Activated T-cell treated with anti-CD3 and anti-CD28 coated beads, Interleukin-2, amount 50 U/mL, for 1 hour (primary cell): Measurements from ENCODE around the gene HECTD4.
"Not testable (repeated sequence)": the region's sequence is repeated elsewhere in the genome, so short reads cannot be mapped to it uniquely, and the experiment has no call there.

Experiments used
- DNase-seq: peaks from one replicate; pipeline ENCODE4 v3.0.0-alpha.2; 2020

The HECTD4 gene

DNA sequence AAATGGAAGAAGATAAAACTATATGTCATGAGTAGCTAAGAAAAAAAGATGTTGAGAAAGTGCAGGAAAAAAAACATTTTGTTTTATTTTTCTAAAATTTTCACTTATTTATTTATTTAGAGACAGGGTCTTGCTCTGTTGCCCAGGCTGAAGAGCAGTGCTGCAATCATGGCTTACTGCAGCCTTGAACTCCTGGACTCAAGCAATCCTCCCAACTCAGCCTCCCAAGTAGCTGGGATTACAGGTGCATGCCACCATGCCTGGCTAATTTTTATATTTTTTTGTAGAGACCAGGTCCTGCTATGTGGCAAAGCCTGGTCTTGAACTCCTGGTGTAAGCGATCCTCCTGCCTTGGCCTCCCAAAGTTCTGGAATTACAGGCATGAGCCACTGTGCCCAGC lies 137.3 kb downstream of the HECTD4 start:
- not testable (repeated sequence) for DNase-seq

DNA sequence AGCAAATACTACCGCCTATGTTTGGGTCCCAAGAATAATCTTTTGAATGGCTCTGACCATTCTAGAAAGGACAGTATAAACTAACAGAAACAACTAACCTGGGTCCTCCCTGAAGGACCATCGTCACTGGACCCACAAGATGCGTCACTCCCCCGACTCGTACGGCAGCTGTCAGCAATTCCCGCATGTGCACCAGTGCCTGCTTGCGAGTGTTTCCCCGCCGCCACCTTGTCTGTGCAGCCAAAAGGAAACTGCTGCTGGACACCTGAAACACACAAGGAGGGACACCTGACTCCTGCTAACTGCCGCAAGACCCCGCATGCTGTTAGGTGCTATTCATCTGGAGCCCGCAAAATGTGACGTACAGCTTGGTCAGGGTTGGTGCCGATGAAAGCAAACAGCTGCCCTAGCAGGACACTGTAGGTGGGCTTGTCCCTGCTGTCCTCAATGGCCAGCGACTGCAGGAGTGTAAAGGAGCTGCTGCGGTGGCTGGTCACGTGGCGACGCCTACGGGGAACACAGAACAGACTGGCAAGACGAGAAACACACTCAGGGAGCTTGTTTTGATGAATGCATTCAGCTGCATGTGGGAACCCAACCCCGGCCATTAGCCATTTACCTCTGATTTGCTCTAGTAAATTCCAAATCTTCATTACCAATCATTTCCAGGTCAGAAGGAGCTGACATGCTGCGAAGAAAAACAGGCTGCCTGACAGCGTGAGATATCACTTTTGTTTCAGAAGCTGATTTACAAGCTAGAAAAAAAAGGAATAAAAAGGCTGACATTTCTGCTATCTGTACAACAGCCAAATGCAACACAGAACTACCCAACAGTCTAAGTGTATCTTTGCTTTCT lies 138.7 kb downstream of the HECTD4 start:
- no peak for DNase-seq

DNA sequence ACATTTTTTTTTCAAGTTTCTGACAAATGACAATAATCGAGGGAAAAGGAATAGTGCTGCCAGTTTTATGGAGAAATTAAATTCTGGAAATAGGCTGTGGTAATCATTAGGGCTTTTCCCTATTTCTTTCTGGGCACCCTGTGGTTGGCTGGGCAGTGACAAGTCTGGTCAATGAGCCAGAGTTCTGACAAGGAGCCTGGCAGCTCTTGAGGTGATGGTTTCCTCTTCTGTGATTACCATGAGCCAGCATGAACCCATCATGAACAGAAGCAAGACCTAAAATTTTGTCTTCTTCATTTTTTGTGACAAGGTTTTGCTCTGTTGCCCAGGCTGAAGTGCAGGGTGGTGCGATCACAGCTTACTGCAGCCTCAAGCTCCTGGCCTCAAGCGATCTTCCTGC lies 141.1 kb downstream of the HECTD4 start:
- no peak for DNase-seq

DNA sequence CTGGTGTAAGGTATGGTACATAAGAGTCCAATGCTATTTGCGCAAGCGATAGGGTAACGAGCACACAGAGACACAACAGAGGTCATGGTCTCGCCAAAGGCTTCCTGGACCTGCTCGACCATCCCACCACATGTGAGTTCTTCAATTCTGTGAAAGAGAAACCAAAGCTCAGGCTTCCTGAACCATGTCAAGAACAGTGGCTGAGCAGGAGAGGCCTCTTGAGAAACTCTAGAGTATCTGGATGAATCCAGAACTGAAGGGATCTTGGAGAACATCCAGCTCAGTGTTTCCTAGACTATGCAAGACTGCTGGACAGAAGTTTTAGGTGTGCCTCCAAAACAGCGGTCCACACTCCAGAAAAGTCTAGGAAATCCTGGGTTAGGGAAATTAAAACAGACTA lies 142.3 kb downstream of the HECTD4 start:
- DNase-seq: no peak

DNA sequence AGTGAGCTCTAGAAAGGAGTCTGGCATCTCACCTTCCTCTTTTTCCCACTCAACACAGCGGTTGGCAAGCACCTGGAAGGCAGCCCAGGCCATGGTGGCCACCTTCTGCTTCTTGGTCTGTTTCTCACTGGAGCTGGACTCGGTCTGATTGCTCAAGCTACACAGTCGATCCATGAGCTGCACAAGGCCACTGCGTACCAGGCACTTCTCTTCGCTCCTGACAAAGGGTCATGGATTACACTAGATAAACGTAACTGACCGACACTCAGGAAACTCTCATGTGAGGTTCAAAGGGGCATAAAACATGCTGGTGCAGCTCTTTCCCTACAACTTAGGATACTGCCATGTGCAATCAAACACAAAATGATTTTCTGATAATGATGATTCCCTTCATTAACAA lies 143.2 kb downstream of the HECTD4 start:
- no peak for DNase-seq

DNA sequence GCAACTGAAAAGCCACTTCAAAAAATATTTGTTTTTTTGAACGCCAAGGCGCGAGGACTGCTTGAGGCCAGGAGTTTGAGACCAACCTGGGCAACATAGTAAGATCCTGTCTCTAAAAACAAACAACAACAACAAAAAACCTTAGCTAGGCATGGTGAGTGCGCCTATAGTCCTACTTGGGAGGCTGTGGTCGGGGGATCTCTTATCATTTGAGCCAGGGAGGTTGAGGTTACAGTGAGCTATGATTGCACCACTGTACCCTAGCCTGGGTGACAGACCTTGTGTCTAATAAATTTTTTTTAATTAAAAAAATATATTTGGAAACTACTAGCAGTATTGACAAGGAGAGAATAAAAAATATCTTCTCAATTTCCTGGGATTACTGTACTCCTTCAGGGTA lies 143.8 kb downstream of the HECTD4 start:
- DNase-seq: no peak

DNA sequence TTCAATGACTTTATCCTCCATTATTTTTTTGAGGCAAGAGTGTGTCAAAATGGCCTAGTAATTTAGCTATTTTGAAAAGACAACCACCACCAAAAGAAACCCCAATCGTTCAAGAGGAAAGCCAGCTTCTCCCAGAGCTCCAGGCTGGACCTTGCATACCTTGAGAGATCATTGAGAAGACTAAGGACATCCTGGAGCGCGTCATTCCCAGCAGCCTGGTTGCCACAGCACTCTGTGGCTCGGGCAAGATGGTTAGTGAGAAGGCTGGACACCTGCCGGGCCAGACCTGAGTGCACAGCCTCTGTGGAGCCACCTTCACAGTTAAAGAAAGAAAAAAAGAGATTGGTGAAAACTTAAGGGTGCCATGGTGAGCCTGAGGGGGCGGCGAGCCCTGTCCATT lies 145.4 kb downstream of the HECTD4 start:
- DNase-seq: no peak

DNA sequence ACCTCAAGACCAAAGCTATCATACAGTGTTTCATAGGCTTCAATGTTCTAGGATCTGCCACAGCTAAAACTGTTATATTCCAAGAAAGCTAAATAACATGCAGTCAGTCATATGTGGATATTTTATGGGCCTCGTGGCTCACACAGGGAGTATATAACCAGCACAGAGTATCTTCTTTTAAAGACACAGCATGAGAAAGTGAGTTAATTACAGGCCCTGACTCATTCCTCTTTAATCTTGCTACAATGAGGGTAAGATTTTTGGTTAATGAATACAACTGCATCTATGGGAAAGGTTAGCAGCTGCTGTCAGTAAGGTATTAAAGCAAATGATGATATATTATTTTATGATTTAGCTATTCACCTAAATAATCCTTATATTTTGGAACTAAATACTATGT lies 145.8 kb downstream of the HECTD4 start:
- no peak for DNase-seq

DNA sequence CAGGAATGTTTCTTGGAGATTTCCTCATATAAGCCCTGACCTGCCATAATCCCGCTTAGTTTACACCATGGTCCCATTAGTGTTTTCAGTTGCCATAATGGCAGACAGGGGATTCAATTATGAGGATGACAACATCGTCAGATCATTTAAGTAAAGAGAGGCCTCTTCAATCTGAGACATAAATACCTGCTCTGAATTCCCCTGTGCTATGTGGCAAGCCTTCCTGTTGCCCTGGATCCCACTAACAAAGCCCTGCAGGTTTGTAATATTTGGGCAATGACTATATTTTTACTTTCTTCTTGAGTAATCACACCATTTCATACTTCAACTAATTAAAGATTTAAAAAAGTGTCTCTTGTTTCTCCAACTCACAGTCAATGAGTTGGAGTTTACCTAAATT lies 147.9 kb downstream of the HECTD4 start:
- no peak for DNase-seq

DNA sequence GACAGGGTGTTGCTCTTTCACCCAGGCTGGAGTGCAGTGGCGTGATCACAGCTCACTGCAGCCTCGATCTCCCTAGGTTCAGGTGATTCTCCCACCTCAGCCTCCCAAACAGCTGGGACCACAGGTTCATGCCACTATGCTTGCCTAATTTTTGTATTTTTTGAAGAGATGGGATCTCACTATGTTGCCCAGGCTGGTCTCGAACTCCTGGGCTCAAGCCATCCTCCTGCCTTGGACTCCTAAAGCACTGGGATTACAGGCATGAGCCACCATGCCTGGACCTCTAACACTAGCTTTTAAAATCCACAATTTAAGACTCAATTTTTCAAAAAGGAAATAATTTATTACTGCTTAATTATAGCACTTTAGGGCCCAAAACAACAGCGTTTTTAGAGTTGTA lies 149.0 kb downstream of the HECTD4 start:
- no peak for DNase-seq

DNA sequence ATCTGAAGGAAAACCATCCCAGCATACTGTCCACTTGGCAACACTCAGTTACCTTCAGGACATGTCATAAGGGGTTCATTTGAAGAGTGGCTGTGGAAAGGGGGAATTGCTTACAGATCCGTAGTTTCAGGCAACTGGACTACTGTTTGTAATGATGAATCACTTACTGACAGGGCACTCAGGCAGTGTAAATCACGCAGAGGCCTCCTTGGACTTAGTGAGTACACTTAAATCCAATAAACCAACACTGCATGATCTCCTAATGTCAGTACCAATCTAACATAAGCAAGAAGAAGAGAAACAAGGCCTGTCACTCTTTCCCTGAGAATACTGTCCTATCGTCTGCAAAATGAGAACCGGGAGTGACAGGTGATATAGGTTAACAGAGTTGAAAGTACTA lies 152.1 kb downstream of the HECTD4 start:
- no peak for DNase-seq

DNA sequence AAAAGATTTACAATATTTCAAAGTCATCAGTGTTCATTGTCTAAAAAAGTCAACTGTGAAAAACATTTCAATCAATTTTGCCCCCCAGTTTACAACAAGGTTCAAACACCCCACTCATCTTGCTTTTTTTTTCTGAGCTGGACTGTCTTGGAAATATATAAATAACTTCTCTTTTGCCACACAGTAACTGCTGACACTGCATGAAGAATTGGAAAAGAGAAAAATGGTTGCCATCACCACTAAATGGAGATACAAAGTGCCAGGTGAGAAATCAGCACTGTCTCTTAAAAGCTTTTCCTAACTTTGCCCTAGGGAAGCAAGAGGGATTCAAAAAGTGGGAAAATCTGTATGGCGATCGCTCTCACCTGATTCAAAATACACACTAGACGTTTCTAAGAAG lies 155.5 kb downstream of the HECTD4 start:
- no peak for DNase-seq

DNA sequence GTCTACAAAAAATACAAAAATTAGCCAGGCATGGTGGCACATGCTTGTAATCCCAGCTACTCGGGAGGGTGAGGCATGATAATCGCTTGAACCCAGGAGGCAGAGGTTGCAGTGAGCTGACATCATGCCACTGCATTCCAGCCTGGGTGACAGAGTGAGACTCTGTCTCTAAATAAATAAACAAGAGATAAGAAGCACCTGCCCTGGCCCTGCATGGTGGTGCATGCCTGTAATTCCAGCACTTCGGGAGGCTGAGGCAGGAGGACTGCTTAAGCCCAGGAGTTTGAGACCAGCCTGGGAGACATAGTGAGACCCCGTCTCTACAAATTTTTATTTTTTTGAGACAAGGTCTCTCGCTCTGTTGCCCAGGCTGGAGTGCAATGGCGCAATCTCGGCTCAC lies 161.6 kb downstream of the HECTD4 start:
- not testable (repeated sequence) for DNase-seq

DNA sequence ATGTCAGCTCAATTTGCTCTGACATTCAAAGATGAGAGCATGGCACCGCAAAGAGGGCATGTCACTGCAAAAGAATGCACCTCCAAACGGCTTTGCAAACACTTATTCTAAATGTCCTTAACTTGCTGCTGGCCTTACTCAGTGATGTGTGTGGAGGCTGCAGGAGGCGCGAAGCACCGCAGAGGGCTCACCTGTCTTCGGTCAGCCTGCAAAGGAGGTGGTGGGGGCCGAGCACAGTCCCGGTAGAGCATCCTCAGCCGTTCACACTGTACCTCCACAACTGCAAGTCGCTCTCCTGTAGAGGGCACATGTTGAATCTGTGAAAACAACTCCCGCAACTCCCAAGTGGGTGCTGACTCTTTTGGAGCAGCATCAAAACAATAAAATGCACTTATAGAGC lies 163.0 kb downstream of the HECTD4 start:
- DNase-seq: no peak

DNA sequence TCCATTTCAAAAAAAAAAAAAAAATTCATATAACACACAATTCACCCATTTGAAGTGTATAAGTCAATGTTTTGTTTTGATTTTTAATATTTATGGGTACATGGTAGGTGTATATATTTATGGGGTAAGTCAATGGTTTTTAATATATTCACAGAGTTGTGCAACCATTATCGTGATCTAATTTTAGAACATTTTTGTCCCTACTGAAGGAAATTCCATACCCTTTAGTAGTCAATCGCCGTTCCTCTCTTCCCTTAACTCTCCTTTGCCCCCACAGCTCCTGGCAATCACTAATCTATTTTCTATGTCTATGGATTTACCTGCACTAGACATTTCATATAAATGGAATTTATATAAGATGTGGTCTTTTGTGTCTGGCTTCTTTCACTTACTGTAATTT lies 164.1 kb downstream of the HECTD4 start:
- no peak for DNase-seq

DNA sequence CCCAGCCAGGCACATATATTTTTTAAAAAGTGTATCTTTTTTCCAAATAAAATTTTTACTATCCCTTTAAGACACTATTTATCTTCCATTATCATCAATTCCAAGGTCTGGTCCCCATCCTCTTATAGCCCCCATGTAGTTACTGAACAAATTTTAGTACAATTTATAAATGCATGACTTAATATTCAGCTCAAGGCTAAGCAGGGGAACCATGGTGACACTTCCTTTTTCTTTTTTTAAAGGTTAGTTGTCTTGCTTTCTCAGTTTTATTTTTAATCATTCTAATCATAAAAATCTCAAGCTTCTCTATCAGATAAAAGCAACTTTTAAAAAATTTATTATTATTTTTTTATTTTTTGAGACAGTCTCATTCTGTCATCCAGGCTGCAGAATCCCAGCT lies 164.6 kb downstream of the HECTD4 start:
- no peak for DNase-seq

DNA sequence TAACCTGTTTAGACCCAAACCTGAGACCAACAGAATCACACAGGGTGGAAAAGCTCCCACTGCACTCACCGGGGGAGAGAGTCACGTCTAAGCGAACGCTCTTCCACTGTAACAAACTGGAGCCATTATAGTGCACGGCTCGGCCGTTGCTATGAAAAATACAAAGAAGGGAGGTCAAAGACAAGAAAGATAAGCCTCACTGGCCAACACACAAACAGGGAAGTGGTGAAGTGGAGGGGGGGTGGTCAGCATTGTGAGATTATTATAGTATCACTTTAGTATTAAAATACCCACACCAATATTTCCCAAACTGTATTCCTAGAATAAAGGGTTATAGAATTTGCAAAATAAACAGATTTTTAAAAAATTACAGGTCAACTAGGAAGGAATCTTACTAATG lies 166.0 kb downstream of the HECTD4 start:
- DNase-seq: no peak

DNA sequence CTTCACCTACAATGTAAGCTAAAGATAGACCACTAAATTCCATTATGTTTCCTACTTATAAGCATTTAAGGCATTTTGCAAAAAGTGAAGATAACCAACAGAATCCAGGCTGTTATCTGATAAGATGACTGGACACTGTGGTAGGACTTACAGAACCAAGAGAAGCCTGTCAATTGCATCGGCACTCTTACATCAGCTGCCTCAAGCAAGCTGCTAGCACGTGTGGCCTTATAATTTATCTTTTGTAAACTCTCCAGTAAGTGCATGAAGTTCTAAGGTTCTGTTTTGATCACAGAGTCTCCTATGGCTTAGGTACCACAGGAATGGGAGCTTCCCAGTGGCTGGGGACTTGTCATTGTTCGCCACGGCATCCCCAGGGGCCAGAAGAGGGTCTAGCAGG lies 168.2 kb downstream of the HECTD4 start:
- DNase-seq: no peak

DNA sequence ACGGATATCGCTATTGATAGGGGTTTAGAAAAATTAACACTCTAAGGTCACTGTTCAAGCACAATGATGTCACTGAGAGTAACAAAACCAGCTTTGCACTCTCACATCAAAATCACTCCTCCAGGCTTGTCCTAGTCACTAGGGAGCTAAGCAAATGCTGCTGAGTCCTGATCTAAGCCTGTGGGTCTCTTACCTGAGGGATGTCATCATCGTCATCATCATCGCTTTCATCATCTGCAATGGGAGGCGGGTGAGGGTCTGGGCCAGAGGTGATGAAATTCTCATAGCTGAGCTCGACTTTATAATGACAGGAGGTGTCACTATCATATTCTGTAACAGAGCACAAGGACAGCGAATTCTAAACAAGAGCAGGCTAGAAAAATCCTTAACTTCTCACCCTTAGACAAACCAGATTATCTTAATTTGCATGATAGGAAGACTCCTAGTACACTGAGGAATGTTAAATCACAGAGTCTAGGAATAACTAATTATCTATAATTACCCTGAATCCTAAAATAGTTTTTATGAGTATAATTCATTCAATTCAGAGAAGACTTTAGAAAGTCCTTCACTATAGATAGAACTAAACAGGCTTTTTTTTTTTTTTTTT lies 173.8 kb downstream of the HECTD4 start:
- DNase-seq: no peak

DNA sequence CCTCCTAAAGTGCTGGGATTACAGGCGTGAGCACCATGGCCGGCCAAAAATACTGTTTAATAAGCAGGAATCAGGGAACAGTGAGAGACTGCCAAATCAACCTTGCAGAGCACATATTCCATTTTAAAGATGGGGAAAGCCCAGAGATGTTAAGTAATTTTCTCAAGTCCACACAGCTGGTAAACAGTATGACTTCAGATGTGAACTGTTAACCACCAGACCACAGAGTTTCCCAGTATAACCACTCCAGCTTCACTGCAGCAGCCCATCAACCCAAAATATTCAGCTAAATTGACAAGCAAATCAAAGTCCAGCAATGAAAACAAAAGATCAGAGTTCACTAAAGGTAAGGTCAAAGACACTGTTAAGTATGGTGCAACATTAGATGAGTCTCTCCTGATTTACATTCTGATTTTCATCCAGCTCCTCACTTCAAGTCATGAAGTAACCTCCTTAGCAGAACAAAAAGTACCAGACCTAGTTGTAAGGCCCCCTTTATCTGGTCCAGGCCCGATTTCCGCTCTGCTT lies 174.8 kb downstream of the HECTD4 start:
- no peak for DNase-seq

DNA sequence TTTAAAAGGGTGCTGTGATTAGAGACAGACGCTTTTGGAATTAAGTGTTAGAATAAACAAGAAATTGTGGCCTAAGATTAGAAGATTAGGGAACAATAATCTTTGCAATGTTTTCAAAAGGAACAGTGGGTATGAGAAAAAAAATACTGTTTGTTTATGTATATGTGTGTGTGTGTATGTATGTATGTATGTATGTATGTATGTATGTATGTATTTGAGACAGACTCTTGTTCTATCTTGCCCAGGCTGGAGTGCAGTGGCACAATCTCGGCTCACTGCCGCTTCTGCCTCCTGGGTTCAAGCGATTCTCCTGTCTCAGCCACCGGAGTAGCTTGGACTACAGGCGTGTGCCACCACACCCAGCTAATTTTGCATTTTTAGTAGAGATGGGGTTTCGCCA lies 175.3 kb downstream of the HECTD4 start:
- no peak for DNase-seq

DNA sequence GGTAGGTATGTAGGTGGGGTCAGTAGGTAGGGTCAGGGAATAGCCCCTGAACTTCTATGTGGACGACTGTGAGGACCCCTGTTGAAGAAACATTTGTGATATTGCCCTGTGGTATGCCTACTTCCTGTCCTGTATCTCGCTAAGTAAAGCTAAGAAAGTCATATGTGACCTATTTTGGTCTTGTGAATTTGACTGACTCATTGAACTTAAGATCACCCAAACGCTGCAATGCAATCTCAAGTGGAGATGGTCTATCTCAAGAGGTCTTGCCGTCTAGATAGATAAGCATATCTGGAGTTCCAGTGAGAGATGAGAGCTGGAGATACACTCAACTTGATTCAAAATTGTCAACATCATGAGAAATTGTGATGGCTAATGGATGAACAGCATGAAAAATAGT lies 183.1 kb downstream of the HECTD4 start:
- DNase-seq: no peak

DNA sequence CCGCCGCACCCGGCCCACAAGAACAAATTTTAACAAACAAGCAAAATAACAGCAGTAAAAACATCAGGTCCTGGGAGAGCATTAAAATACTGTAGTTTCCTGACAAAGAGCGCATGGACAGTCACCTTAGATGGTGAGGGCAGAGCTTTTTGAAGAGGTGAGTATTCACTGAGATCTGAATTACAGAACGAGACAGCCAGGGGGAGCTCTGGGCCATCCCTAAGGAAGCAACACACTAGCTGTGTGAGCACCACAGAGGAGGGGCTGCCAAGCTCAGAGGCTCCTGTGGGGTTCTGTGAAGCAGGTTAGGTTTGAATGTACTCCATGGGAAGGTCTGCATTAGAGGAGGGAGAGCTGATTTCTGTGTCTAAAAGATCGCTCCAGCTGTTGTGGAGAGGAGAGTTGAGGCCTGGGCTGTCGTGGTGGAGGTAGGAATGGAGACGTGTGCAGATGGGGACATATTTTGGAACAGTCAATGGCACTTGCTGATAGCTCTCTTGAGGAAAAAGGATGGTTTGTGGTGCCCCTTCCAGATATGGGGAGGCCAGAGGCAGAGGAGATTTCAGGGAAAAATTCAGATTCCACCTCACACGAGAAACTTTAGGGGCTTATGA lies 184.0 kb downstream of the HECTD4 start:
- DNase-seq: peak; percentile 31

DNA sequence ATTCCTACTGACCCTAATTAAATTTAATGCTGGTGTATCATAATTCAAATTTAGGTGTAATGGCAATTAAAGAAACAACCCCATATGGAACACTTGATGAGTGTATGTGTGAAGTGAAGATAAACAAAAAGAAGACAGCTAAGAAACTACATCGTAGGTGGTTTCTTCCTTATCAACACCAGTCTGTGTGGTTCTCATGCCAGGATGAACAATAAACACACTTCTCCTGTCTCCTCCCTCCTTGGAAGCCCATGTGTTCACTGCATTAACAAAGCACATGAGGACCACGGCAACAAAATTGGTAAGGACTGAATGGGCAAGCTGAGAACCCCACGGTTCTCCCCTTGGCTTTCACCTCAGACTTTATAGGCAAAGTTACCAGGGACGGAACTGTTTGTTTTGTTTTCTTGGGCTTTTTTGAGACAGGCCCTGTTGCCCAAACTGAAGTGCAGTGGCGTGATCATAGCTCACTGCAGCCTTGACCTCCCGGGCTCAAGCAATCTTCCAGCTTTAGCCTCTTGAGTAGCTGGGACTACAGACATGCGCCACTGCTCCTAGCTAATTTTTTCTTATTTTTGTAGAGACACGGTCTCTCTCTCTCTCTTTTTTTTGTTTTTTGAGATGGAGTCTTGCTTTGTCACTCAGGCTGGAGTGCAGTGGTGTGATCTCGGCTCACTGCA lies 185.9 kb downstream of the HECTD4 start:
- no peak for DNase-seq
